Astrocyte (in vitro differentiated cells and primary cell): Measurements from ENCODE around the gene CPED1.

Experiments used
- CTCF ChIP-seq: IDR thresholded peaks from 2 replicates; pipeline ENCODE4 v1.5.1; 2011; ENCODE audit warnings: low read depth, mild to moderate bottlenecking, inconsistent platforms, low read length, moderate library complexity; ENCODE audit not compliant: insufficient read depth
- EZH2 ChIP-seq: IDR thresholded peaks from 2 replicates; pipeline ENCODE4 v1.6.1; 2012; ENCODE audit warnings: mild to moderate bottlenecking, low read length, inconsistent platforms; ENCODE audit not compliant: insufficient read depth

GRCh38 chr7:121259826-121260225 is 271.3 kb downstream of the CPED1 start:
- TF ChIP-seq CTCF = no peak
- no peak for TF ChIP-seq EZH2
